HUES64 (cell line): ENCODE measurements around the gene RSPH6A.

ENCODE experiments used
- H3K27ac ChIP-seq: 2 replicates; pipeline ENCODE4 v1.7.0; 2013; ENCODE audit warnings: low read depth, low read length, inconsistent platforms
- H3K27me3 ChIP-seq: 2 replicates; pipeline ENCODE4 v1.6.1; 2013; ENCODE audit warnings: mild to moderate bottlenecking, low read length; ENCODE audit not compliant: insufficient read depth
- H3K36me3 ChIP-seq: 2 replicates; pipeline ENCODE4 v1.6.1; 2013; ENCODE audit warnings: mild to moderate bottlenecking, low read length; ENCODE audit not compliant: insufficient read depth
- H3K4me1 ChIP-seq: 2 replicates; pipeline ENCODE4 v1.6.1; 2013; ENCODE audit warnings: mild to moderate bottlenecking, low read length, moderate library complexity; ENCODE audit not compliant: insufficient read depth
- H3K4me3 ChIP-seq: 2 replicates; pipeline ENCODE4 v1.5.1; 2013; ENCODE audit warnings: mild to moderate bottlenecking, low read length, moderate library complexity
- H3K9ac ChIP-seq: 2 replicates; pipeline ENCODE4 v1.6.1; 2013; ENCODE audit warnings: mild to moderate bottlenecking, low read depth, low read length
- H3K9me3 ChIP-seq: 2 replicates; pipeline ENCODE4 v1.6.1; 2013; ENCODE audit warnings: low read depth, low read length; ENCODE audit not compliant: insufficient read depth
- WGBS: fragments of 150-250, 120-280 bp; methylation state at CpG from one replicate; pipeline ENCODE4 v1.1.7; 2013; ENCODE audit warnings: missing lambda C conversion rate; 5-methylcytosine and 5-hydroxymethylcytosine counted together

The RSPH6A gene

GRCh38 chr19:45816236-45817009, 1.3 kb upstream of the RSPH6A start:
- Histone ChIP-seq H3K9me3 (no peaks in the 10 kb centered on the region), H3K36me3 (peaks cover 17% of the 10 kb centered on the region), H3K27ac (peak overlapping the region; percentile 93), H3K9ac (peak overlapping the region; percentile 67), H3K27me3 (no peaks in the 10 kb centered on the region), H3K4me3 (peak overlapping the region; percentile 68), H3K4me1 (peaks cover 17% of the 10 kb centered on the region)
- WGBS: 25% methylated on average over 16 of the region's 18 CpGs

- peak overlapping the region; percentile 80 for H3K9ac ChIP-seq
- peaks cover 17% of the 10 kb centered on the region for H3K4me1 ChIP-seq
- WGBS: under 1% methylated on average over 39 of the region's 44 CpGs
- peaks cover 11% of the 10 kb centered on the region for H3K36me3 ChIP-seq
- H3K27ac ChIP-seq: peak overlapping the region; percentile 93
- peak overlapping the region; percentile 68 for H3K4me3 ChIP-seq
- H3K9me3 ChIP-seq: no peaks in the 10 kb centered on the region
- H3K27me3 ChIP-seq: no peaks in the 10 kb centered on the region
These were observed 541 bp upstream of the RSPH6A start for GRCh38 chr19:45815481-45816216.

GRCh38 chr19:45814166-45814780, 835 bp downstream of the RSPH6A start:
- Histone ChIP-seq H3K36me3 (no peaks in the 10 kb centered on the region; the same call in 1 of the 2 replicates), H3K9me3 (no peaks in the 10 kb centered on the region), H3K9ac (peak overlapping the region; percentile 80; the same call in 1 of the 2 replicates), H3K27ac (peak overlapping the region; percentile 93; the same call in 1 of the 2 replicates), H3K4me1 (peaks cover 17% of the 10 kb centered on the region), H3K4me3 (peak overlapping the region; percentile 68), H3K27me3 (no peaks in the 10 kb centered on the region)
- 91% methylated on average over 12 of the region's 12 CpGs for WGBS

GRCh38 chr19:45812297-45812696, 2.8 kb downstream of the RSPH6A start:
- H3K27me3 ChIP-seq: no peaks in the 10 kb centered on the region
- no peak overlapping the region for H3K4me3 ChIP-seq
- WGBS: 92% methylated on average over 6 of the region's 6 CpGs
- no peak overlapping the region for H3K27ac ChIP-seq
- H3K4me1 ChIP-seq: peaks cover 7% of the 10 kb centered on the region; the same call in 1 of the 2 replicates
- no peak overlapping the region for H3K9ac ChIP-seq
- H3K36me3 ChIP-seq: no peaks in the 10 kb centered on the region
- no peaks in the 10 kb centered on the region for H3K9me3 ChIP-seq

- 71% methylated on average over 6 of the region's 7 CpGs for WGBS
- H3K4me3 ChIP-seq: no peak overlapping the region
- no peaks in the 10 kb centered on the region for H3K36me3 ChIP-seq
- H3K9ac ChIP-seq: no peak overlapping the region
- H3K27ac ChIP-seq: no peak overlapping the region
- peaks cover 3% of the 10 kb centered on the region; the same call in 1 of the 2 replicates for H3K4me1 ChIP-seq
- H3K9me3 ChIP-seq: no peaks in the 10 kb centered on the region
- no peaks in the 10 kb centered on the region; the same call in 1 of the 2 replicates for H3K27me3 ChIP-seq
These were observed 5.4 kb downstream of the RSPH6A start for GRCh38 chr19:45809643-45810159.

- no peaks in the 10 kb centered on the region; the same call in 1 of the 2 replicates for H3K27me3 ChIP-seq
- H3K36me3 ChIP-seq: no peaks in the 10 kb centered on the region
- H3K9me3 ChIP-seq: no peaks in the 10 kb centered on the region
- no peak overlapping the region for H3K27ac ChIP-seq
- H3K9ac ChIP-seq: no peak overlapping the region
- no peaks in the 10 kb centered on the region for H3K4me1 ChIP-seq
- H3K4me3 ChIP-seq: no peak overlapping the region
These were observed 9.4 kb downstream of the RSPH6A start for GRCh38 chr19:45805719-45806118.

- no peaks in the 10 kb centered on the region for H3K36me3 ChIP-seq
- no peaks in the 10 kb centered on the region for H3K4me1 ChIP-seq
- H3K4me3 ChIP-seq: no peak overlapping the region
- WGBS: 96% methylated on average over 7 of the region's 8 CpGs
- no peaks in the 10 kb centered on the region; the same call in 1 of the 2 replicates for H3K27me3 ChIP-seq
- H3K9ac ChIP-seq: no peak overlapping the region
- no peaks in the 10 kb centered on the region for H3K9me3 ChIP-seq
- no peak overlapping the region for H3K27ac ChIP-seq
These were observed 10.2 kb downstream of the RSPH6A start for GRCh38 chr19:45804959-45805230.

- 93% methylated on average over 57 of the region's 57 CpGs for WGBS
These were observed 10.8 kb downstream of the RSPH6A start for GRCh38 chr19:45804140-45804958.

GRCh38 chr19:45801603-45802175, 13.4 kb downstream of the RSPH6A start:
- H3K27me3 ChIP-seq: no peaks in the 10 kb centered on the region; the same call in 1 of the 2 replicates
- no peak overlapping the region for H3K4me3 ChIP-seq
- no peak overlapping the region for H3K27ac ChIP-seq
- WGBS: 90% methylated on average over 7 of the region's 7 CpGs
- H3K36me3 ChIP-seq: no peaks in the 10 kb centered on the region
- H3K4me1 ChIP-seq: no peaks in the 10 kb centered on the region
- H3K9ac ChIP-seq: no peak overlapping the region
- no peaks in the 10 kb centered on the region for H3K9me3 ChIP-seq

More at GRCh38 chr19:45804140-45804958, 10.8 kb downstream of the RSPH6A start:
- Histone ChIP-seq H3K36me3 (no peaks in the 10 kb centered on the region), H3K27ac (no peak overlapping the region), H3K9me3 (no peaks in the 10 kb centered on the region), H3K27me3 (no peaks in the 10 kb centered on the region; the same call in 1 of the 2 replicates), H3K4me3 (no peak overlapping the region), H3K9ac (no peak overlapping the region), H3K4me1 (no peaks in the 10 kb centered on the region)

GRCh38 chr19:45800070-45800553, 15.0 kb downstream of the RSPH6A start:
- Histone ChIP-seq H3K27me3 (no peaks in the 10 kb centered on the region; the same call in 1 of the 2 replicates), H3K9me3 (no peaks in the 10 kb centered on the region), H3K27ac (no peak overlapping the region), H3K4me3 (no peak overlapping the region), H3K4me1 (no peaks in the 10 kb centered on the region), H3K36me3 (no peaks in the 10 kb centered on the region), H3K9ac (no peak overlapping the region)
- WGBS: 83% methylated on average over 8 of the region's 8 CpGs
